NB4 (cell line): ENCODE results near the gene COX4I1.
"Not testable (repeated sequence)": the region's sequence is repeated elsewhere in the genome, so short reads cannot be mapped to it uniquely, and the experiment has no call there.

Experiments
- CTCF ChIP-seq: IDR thresholded peaks from one replicate; pipeline ENCODE4 v1.5.1; 2012; ENCODE audit warnings: low read depth, low read length
- MAX ChIP-seq: IDR thresholded peaks from 2 replicates; pipeline ENCODE4 v1.6.1; 2011; ENCODE audit warnings: low read depth, low read length
- POLR2A ChIP-seq: IDR thresholded peaks from 2 replicates; pipeline ENCODE4 v1.6.1; 2011; ENCODE audit warnings: mild to moderate bottlenecking; ENCODE audit not compliant: insufficient read length; ENCODE audit errors: extremely low read depth

GRCh38 chr16:85817195-85817594, 17.7 kb downstream of the COX4I1 start:
- TF ChIP-seq POLR2A, CTCF, MAX: not testable (repeated sequence)
